Hepatocyte (in vitro differentiated cells): ENCODE measurements around the gene FHDC1. TPM values are rescaled to one million over a fixed set of nuclear protein-coding genes. Genes with fewer than 3 reads are reported as not detected.

ENCODE experiments used
- DNase-seq: peaks from one replicate; pipeline ENCODE4 v3.0.0-alpha.2; 2016; ENCODE audit warnings: low spot score
- H2AFZ ChIP-seq: fragments of 200-600 bp; sonication (generic); 2 replicates; pipeline ENCODE4 v1.6.0; 2016; ENCODE audit warnings: antibody characterized with exemption, mild to moderate bottlenecking
- H3K27ac ChIP-seq: fragments of 200-600 bp; sonication (generic); 2 replicates; pipeline ENCODE4 v1.5.1; 2016; ENCODE audit warnings: mild to moderate bottlenecking
- H3K27me3 ChIP-seq: fragments of 200-600 bp; sonication (generic); 2 replicates; pipeline ENCODE4 v1.6.1; 2016
- H3K36me3 ChIP-seq: fragments of 200-600 bp; sonication (generic); replicated peaks from 2 replicates; pipeline ENCODE4 v1.5.1; 2016; ENCODE audit warnings: low read depth; ENCODE audit not compliant: insufficient read depth
- H3K4me1 ChIP-seq: fragments of 200-600 bp; sonication (generic); 2 replicates; pipeline ENCODE4 v1.5.1; 2016; ENCODE audit warnings: mild to moderate bottlenecking, moderate library complexity; ENCODE audit not compliant: insufficient read depth
- H3K4me2 ChIP-seq: fragments of 200-600 bp; sonication (generic); 2 replicates; pipeline ENCODE4 v1.6.0; 2016
- H3K4me3 ChIP-seq: fragments of 200-600 bp; sonication (generic); 2 replicates; pipeline ENCODE4 v1.5.1; 2016; ENCODE audit warnings: mild to moderate bottlenecking
- H3K79me2 ChIP-seq: fragments of 200-600 bp; sonication (generic); 2 replicates; pipeline ENCODE4 v1.6.0; 2017; ENCODE audit warnings: mild to moderate bottlenecking
- H3K9me2 ChIP-seq: fragments of 200-600 bp; sonication (generic); replicated peaks from 2 replicates; pipeline ENCODE4 v1.6.0; 2017; ENCODE audit warnings: mild to moderate bottlenecking; ENCODE audit not compliant: insufficient read depth
- H3K9me3 ChIP-seq: fragments of 200-600 bp; sonication (generic); 2 replicates; pipeline ENCODE4 v1.5.1; 2016; ENCODE audit warnings: low read depth, mild to moderate bottlenecking
- H4K20me1 ChIP-seq: fragments of 200-600 bp; sonication (generic); 2 replicates; pipeline ENCODE4 v1.6.0; 2016; ENCODE audit warnings: mild to moderate bottlenecking; ENCODE audit not compliant: insufficient read depth, poor library complexity, severe bottlenecking
- CTCF ChIP-seq: fragments of 200-600 bp; sonication (generic); IDR thresholded peaks from 2 replicates; pipeline ENCODE4 v1.5.1; 2016; ENCODE audit warnings: antibody characterized with exemption, mild to moderate bottlenecking; ENCODE audit not compliant: poor library complexity
- EZH2 ChIP-seq: fragments of 200-600 bp; sonication (generic); IDR thresholded peaks from 2 replicates; pipeline ENCODE4 v1.6.1; 2016; ENCODE audit warnings: antibody characterized with exemption, mild to moderate bottlenecking, borderline replicate concordance
- EZH2phosphoT487 ChIP-seq: fragments of 200-600 bp; sonication (generic); IDR thresholded peaks from one replicate; pipeline ENCODE4 v1.6.1; 2018; ENCODE audit warnings: antibody characterized with exemption, mild to moderate bottlenecking, low read depth, moderate library complexity; ENCODE audit not compliant: unreplicated experiment, severe bottlenecking
- WGBS: methylation state at CpG from one replicate; pipeline ENCODE4 v1.1.6; 2016; ENCODE audit warnings: low lambda C conversion rate; ENCODE audit errors: missing lambda C conversion rate; 5-methylcytosine and 5-hydroxymethylcytosine counted together
- polyA plus RNA-seq: library from polyadenylated mRNA; unstranded; fragments of >200 nt; fragmentation: Nextera tagmentation; extraction: Ambion mirVana; gene quantifications from 2 replicates; pipeline ENCODE4 v1.2.1, GENCODE V29; 2016
- total RNA-seq: library from RNA; depleted of rRNA; stranded (reverse); fragments of >200 nt; gene quantifications from 2 replicates; pipeline ENCODE4 v1.2.3, GENCODE V29; 2014

The FHDC1 gene
- total and polyA plus RNA-seq, 2 experiments from 2014 or later, result 2.1 to 3.1 TPM

- H3K27ac ChIP-seq, result no peak overlapping the region
- no peaks in the 10 kb centered on the region for H3K36me3 ChIP-seq
- no peak overlapping the region for H2AFZ ChIP-seq
- H3K4me3 ChIP-seq, result no peak overlapping the region
- no peaks in the 10 kb centered on the region for H3K9me3 ChIP-seq
- no peaks in the 10 kb centered on the region for H3K27me3 ChIP-seq
- H3K79me2 ChIP-seq, result no peaks in the 10 kb centered on the region
- H3K4me2 ChIP-seq, result no peak overlapping the region
- TF ChIP-seq CTCF (no peak), EZH2 (no peak), EZH2phosphoT487 (no peak)
- WGBS, result 93% methylated on average over 4 of the region's 4 CpGs
- no peaks in the 10 kb centered on the region for H3K4me1 ChIP-seq
- H4K20me1 ChIP-seq, result no peaks in the 10 kb centered on the region
- DNase-seq, result no peak
- no peaks in the 10 kb centered on the region for H3K9me2 ChIP-seq
Observed at GRCh38 chr4:153018031-153018430, 81.9 kb downstream of the FHDC1 start.

- H3K4me2 ChIP-seq, result no peak overlapping the region
- no peak for TF ChIP-seq CTCF
- TF ChIP-seq EZH2phosphoT487, result no peak
- no peak for TF ChIP-seq EZH2
- no peak overlapping the region for H2AFZ ChIP-seq
- H3K27me3 ChIP-seq, result no peaks in the 10 kb centered on the region
- H3K27ac ChIP-seq, result no peak overlapping the region
- H3K4me1 ChIP-seq, result no peaks in the 10 kb centered on the region
- no peaks in the 10 kb centered on the region for H3K9me3 ChIP-seq
- H3K36me3 ChIP-seq, result no peaks in the 10 kb centered on the region
- no peak overlapping the region for H3K4me3 ChIP-seq
- 92% methylated on average over 1 of the region's 1 CpG for WGBS
- no peaks in the 10 kb centered on the region for H4K20me1 ChIP-seq
- no peaks in the 10 kb centered on the region for H3K79me2 ChIP-seq
- no peaks in the 10 kb centered on the region for H3K9me2 ChIP-seq
- no peak for DNase-seq
Observed at GRCh38 chr4:153018684-153019083, 82.6 kb downstream of the FHDC1 start.

- no peak overlapping the region for H3K4me2 ChIP-seq
Observed at GRCh38 chr4:153019906-153020305, 83.8 kb downstream of the FHDC1 start.

More at GRCh38 chr4:153019906-153020305, 83.8 kb downstream of the FHDC1 start:
- no peaks in the 10 kb centered on the region for H3K9me3 ChIP-seq
- no peak overlapping the region for H3K27ac ChIP-seq
- peaks cover 2% of the 10 kb centered on the region for H3K4me1 ChIP-seq
- no peak overlapping the region for H2AFZ ChIP-seq
- TF ChIP-seq EZH2 (no peak), CTCF (no peak), EZH2phosphoT487 (no peak)
- H3K36me3 ChIP-seq, result no peaks in the 10 kb centered on the region
- no peak for DNase-seq
- H3K27me3 ChIP-seq, result no peaks in the 10 kb centered on the region
- H3K9me2 ChIP-seq, result no peaks in the 10 kb centered on the region
- H3K79me2 ChIP-seq, result no peaks in the 10 kb centered on the region
- WGBS, result 94% methylated on average over 9 of the region's 9 CpGs
- no peaks in the 10 kb centered on the region for H4K20me1 ChIP-seq
- no peak overlapping the region for H3K4me3 ChIP-seq
